GM18499 (cell line): ENCODE results near the gene JDP2.

Experiments used
- ATAC-seq: cut with Tn5 transposase; IDR thresholded peaks from one replicate; pipeline ENCODE4 v1.9.1; 2021; ENCODE audit warnings: moderate number of reproducible peaks; ENCODE audit not compliant: insufficient read depth, unreplicated experiment

The JDP2 gene

GRCh38 chr14:75434890-75435248 is 7.0 kb downstream of the JDP2 start:
- no peak for ATAC-seq

DNA sequence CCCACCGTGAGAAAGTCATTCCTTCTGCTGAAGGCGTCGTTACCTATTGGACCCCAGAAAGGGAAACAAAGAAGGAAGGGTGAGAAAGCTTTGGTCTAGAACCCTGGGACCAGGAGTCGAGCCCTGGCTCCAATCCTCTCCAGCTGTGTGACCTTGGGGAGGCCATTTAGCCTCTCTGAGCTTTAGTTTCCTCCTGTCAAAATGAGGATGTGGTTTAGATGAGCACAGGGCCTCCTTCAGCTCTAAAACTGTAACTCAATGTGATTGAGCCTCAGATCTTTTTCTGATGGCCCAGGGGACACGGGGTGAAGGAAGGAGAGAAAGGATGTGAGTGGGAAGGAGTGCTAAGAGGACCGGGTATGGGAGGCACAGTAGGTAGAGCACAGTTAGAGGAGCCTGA is 7.7 kb downstream of the JDP2 start:
- ATAC-seq, result no peak

- no peak for ATAC-seq
These were observed 9.7 kb downstream of the JDP2 start for GRCh38 chr14:75437201-75438143.

DNA sequence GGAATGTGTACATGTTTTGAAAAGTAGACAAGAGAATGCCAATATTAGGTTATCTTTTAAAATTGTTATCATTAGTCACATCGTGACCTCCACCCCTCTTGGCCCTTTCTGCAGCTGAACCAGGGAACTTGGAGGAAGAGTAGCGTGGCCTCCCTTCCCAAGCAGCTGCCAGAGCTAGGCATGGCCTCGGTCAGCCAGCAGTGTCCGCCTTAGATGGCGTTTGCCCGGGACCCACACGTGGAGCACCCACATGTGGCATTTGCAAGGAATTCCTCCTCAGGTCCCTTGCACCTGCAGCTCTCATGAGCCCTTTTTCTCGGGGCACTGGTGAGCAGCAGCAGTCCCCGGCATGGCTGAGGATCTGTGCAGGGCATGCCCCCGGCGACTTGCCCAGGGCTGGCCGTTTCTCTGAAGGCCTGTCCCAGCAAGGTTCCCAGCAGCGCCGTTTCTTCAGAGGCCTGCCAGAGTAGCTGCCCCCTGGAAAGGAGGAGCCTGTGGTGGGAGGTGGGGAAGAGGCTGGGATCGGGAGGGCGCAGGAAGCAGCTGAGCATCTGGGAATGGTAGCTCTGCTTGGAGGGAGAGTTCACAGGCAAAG is 10.8 kb downstream of the JDP2 start:
- ATAC-seq, result no peak

DNA sequence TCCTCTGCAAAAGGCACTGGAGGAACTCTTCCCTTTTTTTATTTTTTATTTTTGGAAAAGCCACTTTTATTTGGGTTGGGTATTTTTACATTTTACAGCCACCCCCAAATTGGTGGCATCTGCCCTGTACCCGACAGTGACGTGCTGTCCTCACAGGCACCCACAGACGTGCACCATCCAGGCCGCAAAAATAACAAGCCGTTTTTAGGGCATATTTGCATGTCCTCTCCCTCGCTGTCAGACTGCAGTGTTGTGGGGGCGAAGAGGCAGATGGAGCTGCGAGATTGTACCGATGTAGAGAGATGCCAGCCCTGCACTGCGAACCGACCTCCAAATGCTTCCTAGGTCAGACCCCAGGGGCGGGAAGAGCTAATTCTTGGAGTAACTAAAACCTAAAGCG is 12.2 kb downstream of the JDP2 start:
- no peak for ATAC-seq

GRCh38 chr14:75440733-75441477 is 13.1 kb downstream of the JDP2 start:
- ATAC-seq, result no peak

- ATAC-seq, result no peak
These were observed 13.9 kb downstream of the JDP2 start for GRCh38 chr14:75441728-75442127.

- no peak for ATAC-seq
These were observed 14.3 kb downstream of the JDP2 start for GRCh38 chr14:75442166-75442565.

DNA sequence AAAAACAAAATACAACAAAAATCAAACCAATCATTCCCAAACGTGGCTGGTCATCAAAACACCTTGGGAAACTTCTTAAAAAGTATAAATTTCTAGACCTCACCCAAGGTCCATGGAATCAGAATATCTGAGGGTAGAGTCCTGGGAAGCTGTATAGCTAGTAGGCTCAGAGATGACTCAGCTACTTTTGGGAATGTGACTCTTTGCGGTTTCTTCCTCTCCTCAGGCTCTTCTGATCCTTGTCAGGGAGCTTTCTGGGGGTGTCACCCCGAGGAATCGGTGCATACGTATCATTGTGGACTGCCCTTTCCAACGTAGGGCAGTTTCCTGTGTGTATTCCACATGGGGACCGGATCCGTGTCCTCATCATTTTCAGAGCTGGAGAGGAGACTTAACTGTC is 14.8 kb downstream of the JDP2 start:
- no peak for ATAC-seq

DNA sequence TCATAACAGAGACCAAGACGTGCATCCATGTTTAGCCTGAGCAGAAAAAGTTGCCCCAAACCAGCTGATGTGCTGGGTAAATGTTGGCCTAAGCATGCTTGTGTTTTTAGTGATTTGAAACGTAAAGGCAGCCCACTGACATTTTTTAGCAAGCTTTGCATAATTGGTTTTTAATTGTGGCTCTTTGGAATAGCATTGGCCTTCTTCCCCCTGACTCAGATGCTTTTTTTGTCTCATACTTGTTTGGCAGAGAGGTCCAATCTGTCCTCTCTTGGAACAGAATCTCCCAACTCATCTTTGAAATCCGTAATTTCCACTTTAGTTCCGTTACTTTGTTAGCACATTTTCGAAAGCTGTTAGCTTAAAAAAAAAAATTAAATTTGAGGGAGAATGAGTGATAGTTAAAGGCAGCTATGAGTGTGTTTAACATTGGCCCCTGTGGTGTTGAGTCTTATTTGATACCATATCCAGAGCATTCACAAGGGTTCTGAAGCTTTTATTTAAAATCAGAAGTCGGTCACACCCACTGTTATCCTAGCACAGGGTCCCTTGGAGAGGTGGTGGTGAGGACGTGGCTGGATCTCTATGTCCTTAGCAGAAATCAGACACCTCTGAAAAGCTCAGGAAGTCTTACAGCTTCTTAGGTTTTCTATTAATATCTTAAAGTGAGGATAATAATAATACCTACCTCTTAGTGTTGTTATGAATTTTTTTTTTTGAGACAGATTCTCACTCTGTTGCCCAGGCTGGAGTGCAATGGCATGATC is 15.6 kb downstream of the JDP2 start:
- no peak for ATAC-seq

DNA sequence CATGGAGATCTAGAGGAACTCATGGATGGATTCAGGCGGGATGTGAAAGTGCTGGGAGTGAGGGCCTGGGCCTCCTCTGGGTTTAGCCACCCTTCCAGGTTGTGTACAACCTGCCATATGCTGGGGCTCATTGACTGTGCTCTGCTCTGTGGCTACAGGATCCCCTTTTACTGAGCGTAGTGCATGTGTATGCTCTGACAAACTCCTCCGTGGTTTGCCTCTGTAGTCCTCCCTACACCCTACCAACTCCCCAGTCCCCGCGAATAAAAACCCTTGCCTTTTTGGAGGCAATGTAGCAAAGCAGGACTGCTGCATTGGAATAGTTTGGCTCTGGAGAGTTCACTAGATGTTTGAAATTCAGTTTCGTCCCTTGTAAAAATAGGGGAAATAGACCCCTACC is 17.4 kb downstream of the JDP2 start:
- no peak for ATAC-seq

- ATAC-seq, result no peak
These were observed 18.1 kb downstream of the JDP2 start for GRCh38 chr14:75445963-75446362.

DNA sequence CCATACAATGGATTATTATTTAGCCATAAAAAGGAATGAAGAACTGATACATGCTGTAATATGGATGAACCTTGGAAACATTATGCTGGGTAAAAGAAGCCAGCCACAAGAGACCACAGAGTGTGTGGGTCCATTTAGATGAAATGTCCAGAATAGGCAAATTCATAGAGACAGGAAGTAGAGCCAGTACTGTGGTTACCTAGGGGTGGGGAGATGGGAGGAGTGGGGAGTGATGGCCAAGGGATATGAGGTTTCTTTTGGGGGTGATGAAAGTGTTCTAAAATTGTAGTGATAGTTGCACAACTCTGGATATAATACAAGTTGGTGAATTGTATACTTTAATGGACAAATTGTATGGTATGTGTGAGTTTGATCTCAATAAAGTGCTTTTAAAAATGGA is 18.6 kb downstream of the JDP2 start:
- no peak for ATAC-seq

DNA sequence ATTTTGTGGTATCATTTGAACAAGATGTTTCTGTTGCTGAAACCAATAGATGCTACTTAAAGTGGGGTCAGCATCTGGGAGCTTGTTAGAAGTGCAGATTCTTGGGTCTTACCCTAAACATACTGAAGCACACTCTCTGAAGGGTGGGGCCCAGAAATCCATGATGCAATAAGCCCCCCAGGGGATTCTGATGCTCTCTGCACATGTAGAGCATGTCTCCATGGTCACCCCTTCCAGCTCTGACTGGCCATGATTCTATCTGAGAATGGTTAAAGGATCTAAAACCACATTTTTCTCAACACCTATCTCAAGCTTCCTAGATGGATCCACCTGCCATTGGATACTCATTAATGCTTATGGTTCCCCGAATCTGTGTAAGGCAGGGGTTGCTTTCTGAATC is 20.4 kb downstream of the JDP2 start:
- no peak for ATAC-seq

- no peak for ATAC-seq
These were observed 21.2 kb downstream of the JDP2 start for GRCh38 chr14:75449036-75449435.

DNA sequence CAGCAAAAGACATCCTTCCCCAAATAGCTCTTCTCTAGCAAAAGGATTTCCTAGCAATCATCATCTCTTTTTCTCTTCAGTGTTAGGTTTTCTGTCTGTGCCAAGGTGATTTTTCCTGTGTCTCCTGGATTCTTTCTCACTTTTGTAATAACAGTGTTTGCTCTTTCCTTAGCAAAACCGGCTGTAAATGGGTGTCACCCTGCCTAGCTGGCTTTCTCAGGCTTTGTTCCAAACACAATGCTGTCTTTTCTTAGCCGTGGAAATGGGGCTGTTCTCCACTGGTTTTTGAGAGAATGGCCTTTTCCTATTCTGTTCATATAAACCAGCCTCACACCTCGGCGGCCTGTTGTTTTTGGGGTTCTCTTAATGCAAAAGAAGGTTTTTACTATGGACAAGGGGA is 21.9 kb downstream of the JDP2 start:
- no peak for ATAC-seq

DNA sequence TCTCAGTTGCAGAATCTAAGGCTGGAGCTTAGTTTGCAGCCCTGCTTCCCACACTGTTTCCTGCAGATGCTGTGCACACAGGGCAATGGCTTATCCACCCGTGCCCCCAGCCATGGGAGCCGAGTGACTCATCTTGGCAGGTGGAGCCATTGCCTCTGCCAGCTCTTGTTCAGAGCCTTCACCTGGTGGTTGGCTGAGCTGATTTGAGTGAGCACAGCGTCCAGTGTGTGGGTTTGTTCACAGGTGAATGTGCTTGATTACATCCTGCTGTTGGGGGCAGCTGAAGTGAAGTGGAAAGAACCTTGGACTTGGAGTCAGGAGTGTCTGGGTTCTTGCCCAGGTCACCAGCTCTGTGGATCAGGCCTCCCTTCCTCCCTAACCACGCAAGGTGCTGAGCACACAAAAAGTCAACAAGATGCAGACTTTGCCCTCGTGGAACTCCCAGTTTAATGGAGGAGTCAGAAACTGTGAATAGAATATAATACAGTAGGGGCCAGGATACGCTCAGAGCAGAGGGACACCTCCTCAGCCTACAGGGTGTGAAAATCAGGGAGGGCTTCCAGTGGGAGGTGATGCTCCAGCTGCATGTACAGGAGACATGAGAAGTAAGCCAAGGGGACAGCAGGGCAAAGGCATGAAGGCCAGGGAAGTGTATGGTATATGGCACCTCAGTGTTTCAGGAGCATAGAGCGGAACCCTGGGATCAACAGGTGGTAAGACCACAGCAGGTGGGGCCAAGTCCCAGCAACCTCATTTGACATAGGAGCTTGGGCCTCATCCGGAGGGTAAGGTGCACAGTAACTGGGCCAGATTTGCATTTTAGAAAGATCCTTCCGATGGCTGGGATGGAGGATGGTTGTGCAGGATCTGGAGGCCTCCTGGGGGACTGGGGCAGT is 22.8 kb downstream of the JDP2 start:
- ATAC-seq, result no peak

- ATAC-seq, result no peak
These were observed 24.5 kb downstream of the JDP2 start for GRCh38 chr14:75452324-75452723.
